GM18909 (cell line): ENCODE results near the gene RAD51B.
"Not testable (repeated sequence)": the region's sequence is repeated elsewhere in the genome, so short reads cannot be mapped to it uniquely, and the experiment has no call there.

Source experiments
- ATAC-seq: cut with Tn5 transposase; IDR thresholded peaks from one replicate; pipeline ENCODE4 v1.9.1; 2021; ENCODE audit warnings: mild to moderate bottlenecking; ENCODE audit not compliant: unreplicated experiment, poor library complexity

Gene RAD51B

DNA sequence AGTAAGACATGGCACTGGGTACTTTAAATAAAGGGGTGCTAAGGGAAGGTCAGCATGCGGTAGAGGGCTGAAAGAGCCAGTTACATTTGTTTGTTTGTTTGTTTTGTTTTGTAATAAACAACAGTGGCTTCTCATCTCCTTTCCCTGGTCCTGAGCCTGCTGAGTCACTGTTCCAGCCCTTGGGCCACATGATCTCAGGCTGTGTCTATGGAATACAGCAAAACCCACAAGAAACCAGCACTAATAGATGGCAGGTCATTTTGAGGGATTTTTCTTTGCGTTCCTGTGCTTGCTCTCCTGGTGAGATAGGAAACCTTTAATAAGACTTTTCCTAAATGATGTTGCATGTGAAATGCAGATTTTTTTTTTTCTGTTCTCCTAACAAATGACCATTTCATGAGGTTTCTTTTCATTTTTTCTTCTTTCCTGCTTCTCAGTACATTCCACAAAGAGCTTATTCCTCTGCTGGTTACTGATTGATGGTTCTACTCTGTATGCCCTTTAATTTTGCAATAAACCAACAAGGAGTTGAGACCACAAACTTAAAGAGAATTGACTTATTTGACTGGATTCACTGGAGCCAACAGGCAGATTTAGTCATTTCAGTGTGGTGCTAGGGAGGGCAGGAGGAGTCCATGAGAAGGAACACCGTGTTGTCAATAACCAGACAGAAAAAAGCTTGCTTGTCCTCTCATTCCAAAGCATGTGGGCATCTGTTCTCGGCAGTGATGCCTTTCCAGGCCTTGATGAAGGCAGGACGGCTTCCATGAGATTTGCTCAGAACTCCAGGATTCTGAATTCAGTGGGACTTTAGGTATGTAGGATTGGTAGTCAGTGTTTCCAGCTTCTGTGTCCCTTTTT, 459.2 kb downstream of the RAD51B start:
- ATAC-seq, result no peak

DNA sequence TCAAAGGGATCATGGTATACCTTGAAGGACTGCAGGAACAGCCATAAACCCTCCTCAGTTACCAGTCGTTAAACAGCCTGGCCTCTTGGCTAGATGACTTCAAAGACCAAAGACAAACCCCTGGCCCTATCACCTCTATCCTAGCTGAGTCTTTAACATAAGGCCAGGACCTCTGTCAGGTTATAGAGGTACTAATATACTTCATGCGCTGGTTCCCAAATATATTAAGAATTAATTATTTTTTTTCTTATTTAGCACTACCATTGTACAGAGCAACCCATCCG, 459.8 kb downstream of the RAD51B start:
- no peak for ATAC-seq

DNA sequence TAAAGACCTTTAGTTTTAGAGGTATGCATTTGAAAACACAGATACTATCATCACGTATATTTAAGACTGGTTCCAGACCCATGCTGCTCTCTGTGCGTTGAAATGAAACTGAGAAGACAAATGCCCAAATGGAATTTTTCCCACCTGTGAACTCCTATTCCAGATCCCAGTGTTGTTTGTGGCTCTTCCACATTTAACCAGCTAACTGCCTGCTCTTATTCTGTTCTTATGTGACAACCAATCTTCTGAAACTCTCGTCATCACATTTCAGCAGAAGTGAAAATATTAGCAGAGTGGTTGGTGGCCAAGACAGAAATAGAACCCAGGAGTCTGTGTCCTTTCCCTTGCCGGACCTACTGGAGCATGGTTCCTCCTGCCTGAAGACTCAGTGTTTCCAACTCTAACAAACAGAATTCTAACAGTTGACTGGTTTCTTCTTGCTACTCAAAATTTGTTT, 460.2 kb downstream of the RAD51B start:
- peak; percentile 44 for ATAC-seq

DNA sequence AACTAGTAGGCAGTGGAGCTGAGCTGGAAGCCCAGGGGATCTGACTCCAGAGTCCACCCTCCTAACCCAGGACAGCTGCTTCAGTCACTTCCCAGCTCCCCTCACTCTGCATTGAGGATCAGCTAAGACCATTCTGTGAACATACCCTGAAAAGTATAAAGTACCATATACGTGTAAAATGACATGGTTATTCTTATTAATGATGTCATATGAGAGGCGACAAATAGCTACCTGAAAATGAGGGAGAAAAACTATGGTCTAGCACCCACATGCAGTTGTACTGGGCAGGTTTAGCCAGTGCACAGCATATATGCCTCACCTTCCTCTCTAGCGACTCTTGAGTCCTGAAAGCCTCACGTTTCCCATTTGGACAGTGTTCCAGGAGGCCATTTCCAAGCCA, 461.9 kb downstream of the RAD51B start:
- ATAC-seq, result no peak

DNA sequence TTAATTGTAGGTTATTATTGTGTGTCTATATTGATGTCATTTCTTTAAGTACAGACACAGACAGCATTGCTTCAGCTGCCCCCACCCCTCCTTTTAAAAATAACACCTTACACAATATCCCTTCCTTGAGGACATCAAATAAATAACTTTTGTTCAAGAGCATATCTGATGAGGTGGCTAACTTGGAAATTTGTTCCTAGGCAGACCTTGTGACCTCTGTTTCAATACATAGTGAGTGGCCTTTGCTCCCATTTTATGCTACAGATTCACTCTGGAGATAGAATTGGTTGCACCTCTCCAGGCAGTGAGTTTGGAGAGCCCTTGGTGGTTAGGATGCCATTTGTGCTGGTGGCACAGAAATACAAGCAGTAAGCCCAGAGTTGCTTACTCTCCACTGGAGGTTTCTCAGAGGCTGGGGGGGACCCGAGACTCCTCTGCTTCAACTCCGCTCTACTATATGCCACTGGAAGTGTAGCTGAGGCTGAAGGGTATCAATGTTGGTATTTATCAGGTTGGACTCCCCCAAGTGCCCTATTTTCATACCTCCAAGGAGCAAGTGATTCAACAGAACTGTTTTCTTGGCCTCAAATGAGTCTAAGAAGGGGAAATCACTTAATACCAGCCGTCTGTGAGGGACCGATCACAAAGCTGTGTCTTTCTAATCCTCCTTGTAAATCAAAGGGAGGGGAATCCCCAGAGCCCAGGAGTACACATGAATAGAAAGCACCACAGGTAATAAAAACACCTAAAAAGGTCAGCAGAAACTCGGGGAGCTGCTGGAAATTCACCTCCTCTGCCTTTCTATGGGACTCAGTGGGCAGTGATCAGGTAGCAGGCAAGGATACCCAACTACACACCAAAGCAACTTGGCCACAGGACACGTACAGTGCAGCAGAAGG, 463.1 kb downstream of the RAD51B start:
- ATAC-seq, result peak; percentile 23

DNA sequence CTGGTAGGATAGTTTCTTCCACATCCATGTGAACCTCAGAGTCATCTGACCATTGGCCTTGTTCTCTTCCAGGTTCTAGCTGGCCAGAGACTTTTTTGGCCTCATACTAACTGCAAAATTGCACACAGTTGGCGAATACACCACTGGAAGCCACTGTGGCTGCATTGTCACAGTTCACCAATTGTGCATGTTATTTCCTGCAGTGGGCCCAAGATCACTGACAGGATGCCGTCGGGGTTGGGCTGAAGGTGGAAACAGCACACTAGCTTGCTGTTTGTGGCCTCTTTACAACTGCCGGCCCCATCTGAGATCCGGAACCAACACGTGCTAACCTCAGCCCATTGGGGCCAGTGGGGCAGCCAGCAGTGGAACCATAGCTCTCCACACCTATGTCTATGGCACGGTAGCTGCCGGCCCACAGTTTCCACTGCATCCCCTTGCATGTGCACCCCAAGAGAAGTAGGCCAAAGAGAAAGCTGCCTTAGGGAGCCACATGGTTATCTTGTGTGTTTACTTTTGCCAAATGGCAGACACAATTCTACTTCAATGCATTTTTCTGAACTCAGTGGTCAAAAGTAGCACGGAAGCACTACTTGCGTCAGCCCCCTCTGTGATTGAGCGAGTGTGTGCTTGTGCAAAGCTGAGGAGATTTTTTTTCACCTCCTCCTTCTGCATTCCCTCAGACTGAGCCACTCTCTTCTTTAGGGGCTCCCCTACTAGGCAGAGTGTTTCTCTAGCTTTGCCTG, 464.0 kb downstream of the RAD51B start:
- peak; percentile 56 for ATAC-seq

DNA sequence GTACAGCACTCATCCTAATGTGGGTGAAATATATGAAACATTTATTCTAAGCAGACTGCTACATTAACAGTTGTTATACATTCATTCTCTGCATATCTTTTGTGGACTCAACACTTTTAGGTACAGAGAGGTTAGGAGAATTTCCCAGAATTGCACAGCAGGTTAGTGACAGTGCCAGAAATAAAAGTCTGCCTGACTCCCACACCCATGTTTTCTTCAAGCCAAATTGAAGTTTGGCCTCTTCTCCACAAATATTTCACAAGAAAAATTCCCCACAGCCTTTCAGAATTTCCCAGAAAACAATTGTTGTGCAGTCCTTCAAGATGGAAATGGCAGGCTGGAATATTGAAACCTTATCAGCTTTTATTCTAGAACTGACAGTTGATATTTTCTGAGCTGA, 464.8 kb downstream of the RAD51B start:
- ATAC-seq, result no peak

DNA sequence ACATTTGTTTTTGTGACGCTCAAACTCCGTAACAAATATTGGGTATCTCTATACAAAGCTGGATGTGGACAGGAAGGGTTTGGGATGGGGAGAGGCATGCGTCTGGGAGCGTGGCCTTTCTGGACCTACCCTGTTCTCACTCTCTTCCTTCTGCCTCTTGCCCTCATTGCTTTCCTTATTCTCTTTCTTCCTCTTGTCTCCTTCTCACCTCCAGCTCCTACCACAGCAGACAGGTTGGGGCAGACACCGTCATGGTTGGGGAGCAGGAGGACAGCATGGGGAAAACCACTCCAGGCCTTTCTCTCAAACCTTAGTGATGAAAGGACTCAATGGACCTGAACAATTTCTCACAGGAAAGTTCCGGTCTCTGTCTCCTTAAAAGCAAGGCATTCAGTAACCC, 465.3 kb downstream of the RAD51B start:
- no peak for ATAC-seq

DNA sequence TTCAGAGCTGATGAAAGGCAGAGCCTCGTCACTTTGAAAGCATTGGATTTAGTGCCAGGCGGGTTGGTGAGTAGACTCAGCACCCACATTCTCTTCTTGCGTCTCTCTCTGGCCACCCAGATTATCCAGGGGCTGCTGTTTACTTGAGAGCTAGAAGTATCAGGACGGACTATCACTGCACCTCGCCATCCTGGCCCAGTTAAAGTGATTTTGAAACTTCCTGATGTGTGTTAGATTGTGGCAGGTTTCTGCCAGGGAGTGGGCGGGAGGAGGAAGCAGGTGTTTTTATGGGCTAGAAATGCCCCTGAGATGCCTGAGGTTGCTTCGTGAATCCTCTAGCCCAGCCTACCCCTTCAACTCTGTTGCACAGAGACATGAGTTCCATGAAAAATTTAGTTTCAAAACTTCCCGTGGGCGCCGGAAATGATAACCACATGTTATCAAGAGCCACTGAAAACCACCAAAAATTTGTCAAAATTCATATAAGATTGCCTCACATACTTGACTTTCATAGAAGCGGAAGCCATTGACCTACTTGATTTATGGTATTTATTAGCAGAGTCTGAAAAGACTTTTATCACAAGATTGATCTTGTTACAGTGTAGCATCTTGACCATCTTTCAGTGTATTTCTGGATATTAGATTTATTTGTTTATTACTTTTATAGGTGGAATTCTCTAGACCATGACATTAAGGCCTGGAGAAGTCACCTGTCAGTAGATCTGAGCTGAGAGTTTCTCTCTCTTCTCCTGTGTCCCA, 466.0 kb downstream of the RAD51B start:
- peak; percentile 37 for ATAC-seq

DNA sequence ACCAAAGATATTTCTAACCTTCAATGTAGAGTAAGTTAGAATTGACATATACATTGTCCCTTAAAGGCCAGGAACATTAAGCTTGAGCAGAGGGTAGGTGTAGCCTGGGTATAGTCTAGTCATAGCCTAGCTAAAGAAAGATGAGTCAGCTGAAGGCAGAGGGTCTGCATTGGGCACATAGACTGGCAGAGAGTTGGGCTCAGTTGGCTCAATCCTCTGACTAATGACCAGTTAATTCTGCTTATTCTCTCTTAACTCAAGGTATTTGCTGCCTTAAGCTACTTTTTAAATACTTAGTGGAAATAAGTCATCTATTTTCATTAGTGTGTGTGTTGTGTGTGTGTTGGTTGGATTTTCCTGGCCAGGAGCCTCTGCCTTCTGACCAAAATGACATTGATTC, 467.1 kb downstream of the RAD51B start:
- ATAC-seq, result no peak

DNA sequence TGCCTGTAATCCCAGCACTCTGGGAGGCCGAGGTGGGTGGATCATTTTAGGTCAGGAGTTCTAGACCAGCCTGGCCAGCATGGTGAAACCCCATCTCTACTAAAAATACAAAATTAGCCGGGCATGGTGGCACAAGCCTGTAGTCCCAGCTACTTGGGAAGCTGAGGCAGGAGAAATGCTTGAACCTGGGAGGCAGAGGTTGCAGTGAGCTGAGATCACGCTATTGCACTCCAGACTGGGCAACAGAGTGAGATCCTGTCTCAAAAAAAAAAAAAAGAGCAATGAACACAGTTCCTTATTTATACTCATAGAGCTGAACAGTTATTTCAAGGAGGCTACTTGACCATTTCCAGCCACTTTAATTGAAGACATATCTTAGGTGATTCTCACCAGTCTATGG, 469.9 kb downstream of the RAD51B start:
- not testable (repeated sequence) for ATAC-seq

DNA sequence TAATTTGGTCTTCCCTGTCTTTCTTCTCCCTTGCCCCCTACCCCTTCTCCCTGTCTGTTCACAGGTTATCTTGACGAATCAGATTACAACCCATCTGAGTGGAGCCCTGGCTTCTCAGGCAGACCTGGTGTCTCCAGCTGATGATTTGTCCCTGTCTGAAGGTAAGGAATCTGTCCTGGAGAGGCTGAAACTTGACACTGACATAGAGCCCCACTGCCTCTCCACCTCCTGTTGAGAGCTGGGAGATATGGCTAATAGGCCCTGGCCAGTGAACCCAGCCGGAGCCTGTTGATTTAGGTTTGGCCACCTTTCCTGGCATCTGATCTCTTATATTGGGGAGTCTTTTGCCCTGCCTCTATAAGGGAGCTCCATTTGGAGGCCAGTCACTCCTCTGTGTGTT, 472.2 kb downstream of the RAD51B start:
- no peak for ATAC-seq

DNA sequence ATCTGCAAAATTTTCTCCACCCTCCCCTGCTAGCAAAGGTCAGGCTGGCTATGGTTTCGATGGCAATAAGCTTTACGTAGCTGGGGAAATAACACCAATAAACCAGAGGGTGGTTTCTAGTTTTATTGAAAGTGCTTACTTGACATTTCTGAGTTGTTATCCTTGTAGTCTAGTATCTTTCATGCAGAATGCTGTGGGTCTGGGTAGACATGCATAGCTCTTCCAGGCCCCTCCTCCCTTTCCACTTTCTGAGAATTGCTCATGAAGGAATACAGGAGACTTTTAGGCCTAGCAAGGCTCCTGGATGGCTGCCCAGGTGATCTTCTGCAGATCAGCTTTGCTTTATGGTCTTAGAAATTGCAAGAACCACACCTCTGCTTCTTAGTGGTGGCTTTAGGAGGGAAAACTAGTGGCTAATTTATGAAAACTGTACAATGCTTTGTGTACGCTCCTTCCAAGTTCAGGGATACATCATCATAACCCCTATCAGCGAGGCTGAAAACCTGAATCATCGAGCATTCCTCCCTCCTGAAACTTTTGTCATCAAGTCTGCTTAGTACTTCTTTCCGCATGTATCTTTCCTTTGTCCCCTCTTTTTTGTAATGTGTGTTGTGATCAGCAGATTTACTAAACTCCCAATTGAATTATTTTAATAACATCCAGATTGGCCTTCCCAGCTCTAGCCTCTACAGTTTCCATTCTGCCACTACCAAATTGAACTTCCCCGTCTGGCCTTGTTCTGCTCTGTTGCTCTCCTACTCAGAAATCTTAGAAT, 473.0 kb downstream of the RAD51B start:
- ATAC-seq, result no peak

DNA sequence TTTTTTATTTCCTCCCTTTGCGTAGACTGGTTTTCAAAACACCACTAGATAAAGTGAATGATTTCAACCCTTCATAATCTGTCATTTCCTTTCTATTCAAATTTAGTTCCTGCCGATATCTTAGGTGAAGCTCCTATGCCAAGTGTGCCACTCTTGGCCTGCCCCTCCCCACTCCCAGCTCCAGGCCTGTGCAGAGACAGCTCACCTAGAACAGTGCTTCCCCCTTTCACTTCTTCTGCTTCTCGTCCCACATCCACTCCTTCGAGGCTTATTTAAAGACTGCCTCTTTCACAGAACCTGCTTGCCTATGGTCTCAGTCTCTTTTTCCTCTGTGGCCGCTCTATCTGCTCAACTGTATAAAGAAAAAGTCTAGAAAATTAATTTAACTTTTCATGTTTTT, 473.8 kb downstream of the RAD51B start:
- no peak for ATAC-seq

DNA sequence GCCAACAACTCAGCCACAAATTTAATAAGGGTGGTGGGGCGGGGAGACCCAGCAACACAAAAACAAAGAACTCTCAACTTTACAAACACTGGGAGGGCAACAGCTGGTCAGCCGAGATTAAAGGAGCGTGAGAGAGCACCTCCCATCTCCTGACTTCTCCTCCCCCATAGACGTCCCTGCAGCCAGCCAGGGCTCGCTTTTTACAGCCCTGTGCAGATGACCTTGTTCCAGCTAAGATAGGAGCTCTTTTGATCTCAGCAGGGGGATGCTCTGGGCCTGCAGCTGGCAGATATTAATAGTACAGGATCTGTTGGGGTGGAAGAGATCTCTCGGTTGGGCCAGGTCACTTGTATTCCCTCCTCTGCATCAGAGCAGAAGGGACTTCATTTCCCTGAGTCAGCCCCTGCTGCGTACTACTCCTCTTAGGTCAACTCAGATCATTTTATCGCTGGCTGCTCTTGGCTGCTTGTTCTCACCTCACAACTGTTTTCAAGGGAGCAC, 475.8 kb downstream of the RAD51B start:
- no peak for ATAC-seq

DNA sequence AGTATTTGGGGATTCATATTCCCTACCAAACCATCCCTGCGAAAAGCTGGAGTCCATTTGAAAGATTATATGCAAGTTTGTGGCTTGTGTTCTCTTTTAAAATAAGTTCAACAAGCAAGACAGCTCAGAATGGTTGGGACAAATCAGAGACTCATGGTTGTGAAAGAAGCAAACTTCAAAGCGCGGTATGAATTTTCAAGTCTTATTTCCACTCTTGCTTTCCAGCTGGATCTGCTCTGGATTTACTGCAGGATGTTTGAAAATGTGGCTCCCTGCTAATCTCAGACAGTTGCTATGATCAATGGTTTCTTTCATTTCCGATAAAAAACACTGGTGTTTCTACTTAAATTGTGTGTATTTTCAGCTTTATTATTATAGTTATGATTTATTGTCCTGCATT, 477.5 kb downstream of the RAD51B start:
- no peak for ATAC-seq

DNA sequence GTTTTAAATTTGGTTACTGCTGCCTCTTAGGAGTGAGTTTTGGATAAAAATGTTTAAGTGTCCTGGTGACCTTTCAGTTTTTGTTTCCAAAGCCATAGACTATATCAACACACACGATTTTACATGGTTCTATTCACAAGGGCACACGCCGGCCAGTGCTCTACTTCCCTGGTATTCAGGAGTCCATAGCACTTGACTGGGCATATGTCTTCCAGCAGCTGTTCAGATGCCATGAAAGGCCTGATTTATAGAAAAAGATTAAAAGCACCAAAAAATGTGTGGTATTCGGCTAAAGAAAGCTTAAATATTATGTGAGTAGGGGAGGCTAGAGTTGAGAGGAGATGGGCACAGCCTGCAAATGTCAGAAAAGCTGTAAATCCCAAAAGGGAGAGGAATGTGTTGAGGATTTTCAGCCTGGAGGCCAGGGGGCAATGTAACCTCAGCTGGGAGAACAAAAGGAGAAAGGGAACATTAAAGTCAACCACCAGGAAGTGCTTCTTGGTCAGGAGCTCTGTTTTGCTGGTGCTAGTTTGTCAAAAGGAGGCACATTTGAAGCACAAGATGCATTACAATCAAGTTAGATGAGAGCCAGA, 478.4 kb downstream of the RAD51B start:
- ATAC-seq, result no peak

DNA sequence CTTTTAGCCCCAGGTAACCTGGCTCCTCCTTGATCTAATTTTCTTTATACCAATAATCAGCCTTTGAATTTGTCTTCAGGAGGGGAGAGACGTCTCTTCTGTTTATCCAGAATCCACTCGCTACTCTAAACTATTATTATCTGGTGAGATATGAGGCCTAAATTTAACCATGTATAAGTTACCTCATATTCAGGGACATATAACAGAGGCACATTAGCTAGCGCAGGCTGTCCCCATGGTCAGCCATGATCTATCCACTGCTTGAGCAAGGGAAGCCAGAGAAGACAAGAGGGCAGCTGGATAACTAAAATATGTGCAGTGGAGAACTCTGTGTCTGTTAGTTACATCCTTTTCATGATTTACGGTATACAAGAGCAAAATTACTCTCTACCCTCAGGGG, 481.0 kb downstream of the RAD51B start:
- no peak for ATAC-seq

DNA sequence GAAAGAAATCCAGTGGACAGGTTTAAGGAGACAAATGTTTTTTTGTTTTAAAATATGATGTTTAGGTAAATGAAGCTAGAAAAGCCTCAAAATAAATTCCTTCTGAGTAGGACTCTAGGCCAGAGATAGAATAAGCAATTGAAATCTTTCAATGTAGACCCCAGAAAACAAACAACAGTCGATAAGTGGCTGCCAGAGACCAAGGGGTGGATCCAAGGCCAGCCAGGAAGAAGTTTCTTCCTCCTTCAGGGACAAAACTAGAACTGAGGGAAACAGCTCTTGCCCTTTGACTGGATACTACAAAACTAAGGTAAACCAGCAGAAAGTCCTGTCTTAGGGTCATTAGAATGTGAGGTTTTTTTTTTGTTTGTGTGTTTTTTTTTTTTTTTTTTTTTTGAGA, 481.6 kb downstream of the RAD51B start:
- no peak for ATAC-seq
